HG02981 (cell line): ENCODE results near the gene DOP1A.

Experiments used
- ATAC-seq: cut with Tn5 transposase; IDR thresholded peaks from one replicate; pipeline ENCODE4 v1.9.1; 2021; ENCODE audit warnings: mild to moderate bottlenecking, moderate library complexity; ENCODE audit not compliant: unreplicated experiment

The DOP1A gene

DNA sequence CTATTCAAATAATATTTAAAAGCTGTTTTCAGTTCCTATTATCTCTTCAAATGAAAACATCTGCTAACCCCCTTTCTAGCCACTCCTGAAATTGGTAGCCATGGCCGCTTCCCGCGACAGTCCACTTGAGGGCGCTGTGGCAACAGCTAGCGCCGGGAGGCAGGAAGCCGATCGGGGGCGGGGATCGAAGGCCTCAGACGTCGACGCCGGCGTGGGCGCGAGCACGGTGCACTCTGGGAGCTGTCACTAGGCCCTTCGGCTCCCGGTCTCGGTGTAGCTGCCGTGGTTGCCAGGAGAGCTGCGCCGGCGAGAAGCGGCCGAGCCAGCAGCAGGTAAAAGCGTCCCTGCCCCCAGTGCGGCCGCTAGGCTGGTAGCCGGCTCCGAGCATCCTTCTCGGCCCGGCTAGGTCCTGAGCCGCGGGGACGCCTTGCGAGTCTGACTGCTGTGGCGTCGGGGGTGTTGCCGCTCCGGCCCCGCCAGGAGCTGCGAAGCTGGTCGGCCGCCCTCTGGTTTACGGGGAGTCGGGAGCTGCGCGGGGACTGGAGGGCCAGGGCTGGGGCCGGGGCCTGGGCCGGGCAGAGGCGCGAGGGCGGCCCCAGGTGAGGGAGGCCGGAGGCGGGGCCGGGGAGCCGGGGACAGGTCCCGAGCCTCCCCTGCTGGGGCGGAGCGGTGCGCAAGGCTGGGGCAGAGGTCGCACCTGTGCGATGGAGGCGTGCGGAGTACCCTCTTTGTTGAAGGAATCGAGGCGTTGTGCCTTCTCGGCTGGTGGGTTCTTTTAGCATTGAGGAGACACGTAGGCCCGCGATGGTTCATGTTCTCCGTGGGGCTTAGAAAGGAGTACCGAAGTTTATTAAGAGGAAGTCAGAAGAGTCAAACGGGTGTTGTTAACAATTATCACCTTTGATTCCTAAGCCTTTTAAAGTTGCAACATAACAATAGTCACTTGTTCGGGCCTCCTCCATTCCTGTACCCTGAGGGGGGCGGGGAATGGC is at the start of gene DOP1A:
Gene DOP1A (plus strand): TSS at position 224 of the 992 bp plus-strand sequence. CDS start 29,307 bp downstream, outside the sequence.
- ATAC-seq = peak; percentile 82

- no peak for ATAC-seq
Observed at GRCh38 chr6:83019741-83020140, 47.7 kb upstream of the DOP1A start.

DNA sequence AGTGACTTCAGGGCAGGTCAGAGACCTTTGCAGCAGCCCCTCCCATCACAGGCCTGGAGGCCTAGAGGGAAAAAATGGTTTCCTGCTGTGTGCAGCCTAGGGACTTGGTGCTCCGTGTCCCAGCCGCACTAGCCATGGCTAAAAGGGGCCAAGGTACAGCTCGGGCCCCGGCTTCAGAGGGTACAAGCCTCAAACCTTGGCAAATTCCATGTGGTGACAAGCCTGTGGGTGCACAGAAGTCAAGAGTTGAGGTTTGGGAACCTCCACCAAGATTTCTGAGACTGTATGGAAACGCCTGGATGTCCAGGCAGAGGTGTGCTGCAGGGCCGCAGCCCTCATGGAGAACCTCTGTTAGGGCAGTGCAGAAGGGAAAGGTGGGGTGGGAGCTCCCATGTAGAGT is 35.8 kb upstream of the DOP1A start:
- no peak for ATAC-seq

GRCh38 chr6:83038246-83038645 is 29.2 kb upstream of the DOP1A start:
- no peak for ATAC-seq

DNA sequence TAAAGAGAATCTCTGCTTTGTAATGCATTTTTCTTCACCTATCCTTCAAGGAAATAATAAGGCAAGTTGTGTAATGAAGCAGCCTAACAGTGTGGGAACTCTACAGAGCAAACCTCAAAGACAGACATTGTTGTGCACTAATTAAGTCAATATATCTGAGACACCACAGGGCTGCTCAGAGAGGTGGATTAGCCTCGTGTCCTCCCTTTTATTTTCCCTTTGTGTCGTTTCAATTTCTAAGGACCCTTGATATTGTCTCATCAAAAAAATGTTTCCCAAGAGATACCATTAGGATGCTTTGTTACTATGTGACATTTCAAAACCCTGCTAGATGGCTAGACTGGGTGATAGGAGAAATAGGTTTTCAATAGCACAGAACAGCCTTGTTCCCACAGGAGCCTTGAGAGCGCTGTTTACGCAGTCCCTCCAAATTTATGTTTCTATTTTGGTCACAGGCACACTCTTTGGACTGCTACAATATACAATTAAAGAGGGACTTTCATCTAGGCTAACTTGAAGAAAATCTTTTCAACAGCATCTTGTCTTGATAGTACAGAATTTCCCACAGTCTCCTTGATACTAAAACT is 24.9 kb upstream of the DOP1A start:
- ATAC-seq = no peak

DNA sequence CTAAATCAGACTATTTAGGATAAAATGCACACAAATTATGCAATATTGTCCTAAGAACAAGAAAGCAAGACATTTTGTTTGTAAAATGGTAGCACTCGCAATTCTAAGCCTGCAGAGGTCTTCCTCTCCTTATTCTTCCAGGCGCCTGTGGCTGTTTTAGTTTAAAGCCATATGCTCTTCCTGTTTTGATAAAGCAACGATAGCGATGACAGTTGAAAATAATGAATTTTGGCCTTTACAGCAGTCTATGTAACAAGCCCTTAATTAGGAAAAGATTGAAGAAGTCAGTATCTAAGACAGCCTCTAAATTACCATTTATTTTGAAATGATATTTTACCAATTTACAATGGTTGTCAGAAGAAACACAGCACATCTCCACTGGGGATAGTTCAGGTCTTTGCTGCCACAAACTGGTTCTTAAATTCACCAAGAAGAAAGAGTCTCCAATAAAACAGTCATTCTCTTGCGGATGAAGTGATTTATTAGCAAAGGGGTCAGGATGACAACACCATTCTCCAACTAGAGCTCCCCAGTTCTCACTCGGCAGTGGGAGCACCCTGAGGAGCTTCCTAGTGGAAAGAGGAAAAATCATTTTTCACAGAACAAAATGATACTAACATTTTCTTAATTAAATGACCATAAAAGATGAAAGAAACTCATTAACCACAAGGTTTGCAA is 23.2 kb upstream of the DOP1A start:
- no peak for ATAC-seq

- ATAC-seq = no peak
Observed at GRCh38 chr6:83047065-83047754, 20.3 kb upstream of the DOP1A start.

GRCh38 chr6:83051377-83052172 is 15.9 kb upstream of the DOP1A start:
- no peak for ATAC-seq

- no peak for ATAC-seq
Observed at GRCh38 chr6:83053678-83054077, 13.8 kb upstream of the DOP1A start.

GRCh38 chr6:83055366-83055964 is 12.0 kb upstream of the DOP1A start:
- ATAC-seq = peak; percentile 58

DNA sequence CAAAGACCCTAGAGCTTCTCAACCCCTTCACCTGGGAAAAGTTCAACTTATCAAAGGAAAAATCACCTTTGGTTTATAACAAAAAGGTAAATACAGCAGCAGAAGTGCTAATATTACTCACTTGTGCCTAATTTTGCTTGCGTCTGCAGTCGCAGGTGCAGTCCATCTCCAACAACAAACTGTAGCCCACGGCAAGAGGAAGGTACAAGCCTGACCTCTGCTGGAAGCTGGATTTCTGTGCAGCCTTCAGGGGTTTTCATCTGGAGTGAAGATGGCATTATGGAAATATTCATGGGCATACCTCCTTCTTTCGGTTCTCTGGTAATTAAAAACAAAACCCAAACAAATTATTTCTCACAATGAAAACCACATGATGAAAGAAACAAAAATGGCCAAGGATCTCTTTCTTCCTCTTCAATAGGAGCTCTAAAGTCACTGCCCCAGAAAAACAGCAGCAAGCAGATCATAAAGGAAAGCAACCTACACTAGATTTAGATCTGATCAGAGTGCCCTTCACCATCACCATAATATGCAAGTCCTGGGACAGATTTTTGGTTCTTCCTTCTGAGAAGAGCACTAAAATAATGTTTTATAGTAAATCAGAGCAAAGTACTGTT is 9.7 kb upstream of the DOP1A start:
- peak; percentile 80 for ATAC-seq

DNA sequence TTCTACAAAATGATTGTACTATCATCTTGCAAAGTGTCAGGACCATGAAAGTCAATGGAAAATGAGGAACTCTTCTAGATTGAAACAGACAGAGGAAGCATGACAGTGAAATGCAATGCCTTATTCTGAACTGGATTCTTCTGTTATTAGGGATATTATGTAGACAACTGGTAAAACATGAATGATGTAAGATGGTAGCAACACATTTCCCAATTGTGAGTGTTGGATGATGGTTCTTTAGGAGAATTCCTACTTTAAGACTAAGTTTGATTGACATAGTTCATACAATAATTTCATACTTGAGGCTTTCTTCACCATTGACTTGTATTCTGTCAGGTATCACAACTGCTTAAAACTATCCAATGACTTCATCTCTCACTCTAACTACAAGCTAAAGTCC is 6.3 kb upstream of the DOP1A start:
- ATAC-seq = no peak

DNA sequence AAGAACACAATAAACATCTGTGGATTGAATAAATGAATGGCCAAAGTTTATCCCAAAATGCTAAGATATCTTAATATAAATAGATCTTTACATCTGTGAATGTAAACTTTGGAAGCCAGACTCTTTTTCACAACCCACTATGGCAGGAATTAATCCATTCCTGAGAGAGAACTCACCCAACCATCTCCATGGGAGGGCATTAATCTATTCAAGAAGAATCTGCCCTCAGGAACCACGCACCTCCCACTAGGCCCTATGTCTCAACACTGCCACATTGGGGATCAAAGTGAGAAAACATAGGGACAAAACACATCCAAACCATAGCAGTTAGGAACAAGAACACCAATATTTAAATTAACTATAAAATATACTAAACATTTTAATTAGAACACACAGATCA is 5.2 kb upstream of the DOP1A start:
- ATAC-seq = no peak

DNA sequence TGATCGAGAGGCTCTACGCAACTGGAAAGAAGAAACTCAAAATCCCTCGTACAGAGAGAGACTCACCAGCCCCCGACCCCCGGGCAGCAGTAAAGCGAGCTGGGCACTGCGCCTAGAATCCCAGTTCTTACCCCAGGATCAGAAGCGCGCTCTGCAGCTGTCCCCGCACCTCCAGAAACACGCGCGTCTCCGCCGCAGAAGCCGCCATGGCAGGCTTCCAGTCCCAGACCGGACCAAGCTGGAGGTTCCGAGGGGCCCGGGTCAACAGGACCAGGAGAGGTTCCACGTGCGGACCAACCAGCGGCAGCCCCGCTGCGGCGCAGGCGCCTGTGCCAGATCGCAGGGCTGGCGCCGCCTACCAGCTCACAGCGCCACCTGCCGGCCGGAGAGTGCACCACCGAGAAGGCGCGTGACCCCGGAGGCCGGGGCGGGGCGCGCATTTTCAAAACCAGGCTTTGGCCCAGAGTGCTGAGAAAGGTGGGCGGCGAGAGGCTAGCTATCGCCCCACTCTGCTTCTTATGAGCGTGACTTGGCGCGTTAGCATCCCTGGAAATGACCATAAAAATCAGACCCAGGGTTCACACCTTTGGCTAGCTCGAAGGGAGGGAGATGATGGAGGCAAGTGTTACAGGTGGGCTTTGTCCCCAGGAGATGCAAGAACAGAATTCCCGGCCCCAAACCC is 1.8 kb upstream of the DOP1A start, which contains the start of gene UBE3D:
Gene UBE3D (minus strand): TSS at position 331 of the 682 bp plus-strand sequence. CDS start 123 bp downstream, at position 208.
- ATAC-seq = peak; percentile 66

DNA sequence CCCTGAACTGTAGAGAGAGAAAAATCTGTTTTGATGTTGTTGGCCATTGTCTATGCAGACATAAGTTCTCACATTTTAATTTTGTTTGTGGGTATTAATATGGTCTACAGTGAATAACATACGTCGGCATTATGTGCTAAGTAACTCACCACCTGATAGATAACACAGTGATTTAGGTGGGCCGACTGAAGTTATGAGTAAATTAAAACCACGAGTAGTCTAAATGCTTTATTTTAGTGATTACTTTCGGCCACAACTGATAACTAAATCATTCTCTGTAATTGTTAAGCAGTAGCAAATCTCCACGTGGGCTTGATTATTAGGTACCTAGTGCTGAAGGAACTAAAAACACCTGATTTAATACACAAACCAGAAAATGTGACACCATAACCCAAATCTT is 1.1 kb downstream of the DOP1A start:
- ATAC-seq = no peak

GRCh38 chr6:83069633-83070032 is 2.2 kb downstream of the DOP1A start:
- no peak for ATAC-seq

GRCh38 chr6:83071023-83071422 is 3.6 kb downstream of the DOP1A start:
- ATAC-seq = peak; percentile 49

DNA sequence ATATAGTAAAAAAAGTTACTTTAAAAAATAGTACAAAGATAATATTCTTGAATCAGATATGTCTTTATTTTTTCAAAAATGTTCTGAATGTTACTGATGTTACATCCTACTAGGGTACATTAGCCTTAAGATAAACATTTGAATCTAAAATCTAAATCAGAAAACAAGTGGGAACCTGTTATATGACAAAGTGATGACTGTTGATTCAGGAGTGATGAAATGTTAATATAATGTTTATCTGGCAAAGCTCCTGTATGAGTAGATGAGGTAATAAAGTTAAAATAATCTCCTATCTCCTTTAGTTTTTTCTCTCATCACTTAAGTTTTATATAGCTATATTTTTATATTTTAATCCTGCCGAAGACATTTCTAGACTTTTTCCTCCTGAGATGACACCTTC is 4.2 kb downstream of the DOP1A start:
- ATAC-seq = no peak

DNA sequence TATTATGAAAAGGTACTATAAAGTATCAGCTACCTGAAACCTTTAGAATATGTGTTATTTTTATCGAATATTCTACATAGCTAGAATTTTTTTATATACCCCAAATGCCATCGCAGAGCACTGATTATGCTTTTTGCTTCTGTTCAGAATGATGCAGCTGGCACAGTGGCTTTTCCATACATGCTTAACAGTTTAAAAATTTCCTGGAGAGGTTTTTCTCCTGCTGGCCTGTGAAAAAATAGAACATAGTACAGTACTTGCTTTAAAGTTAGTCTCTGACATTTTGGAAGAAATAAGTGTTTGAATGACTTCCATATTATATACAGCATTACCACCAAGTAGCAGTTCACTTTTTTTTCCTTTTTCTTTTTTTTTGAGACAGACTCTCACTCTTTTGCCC is 5.3 kb downstream of the DOP1A start:
- no peak for ATAC-seq
